HEK293 (cell line): ENCODE results near the gene TMEM72.

ENCODE experiments used
- KLF1 ChIP-seq: fragments of 450-650 bp; formaldehyde crosslinking; IDR thresholded peaks from 2 replicates; pipeline ENCODE4 v1.5.1; 2016; ENCODE audit warnings: missing biosample characterization, missing genetic modification characterization
- KLF7 ChIP-seq: fragments of 450-650 bp; formaldehyde crosslinking; IDR thresholded peaks from 2 replicates; pipeline ENCODE4 v1.5.1; 2016; ENCODE audit warnings: missing biosample characterization, missing genetic modification characterization, borderline replicate concordance
- KLF8 ChIP-seq: fragments of 450-650 bp; formaldehyde crosslinking; IDR thresholded peaks from 2 replicates; pipeline ENCODE4 v1.5.1; 2016; ENCODE audit warnings: missing biosample characterization, missing genetic modification characterization
- OSR2 ChIP-seq: fragments of 450-650 bp; formaldehyde crosslinking; IDR thresholded peaks from 2 replicates; pipeline ENCODE4 v1.5.1; 2016; ENCODE audit warnings: missing biosample characterization, missing genetic modification characterization
- TCF7L2 ChIP-seq: IDR thresholded peaks from 2 replicates; pipeline ENCODE4 v1.6.1; 2011; ENCODE audit warnings: low read depth, mild to moderate bottlenecking, inconsistent platforms, low read length, moderate library complexity, borderline replicate concordance
- ZBTB1 ChIP-seq: fragments of 450-650 bp; formaldehyde crosslinking; IDR thresholded peaks from 2 replicates; pipeline ENCODE4 v1.5.1; 2016; ENCODE audit warnings: missing biosample characterization, missing genetic modification characterization
- ZNF830 ChIP-seq: fragments of 450-650 bp; IDR thresholded peaks from 2 replicates; pipeline ENCODE4 v1.5.0; 2018; ENCODE audit warnings: missing biosample characterization, missing genetic modification characterization, low read depth, mild to moderate bottlenecking, moderate library complexity
- TF ChIP-seq, protein P1 (sequence below): fragments of 450-650 bp; formaldehyde crosslinking; conservative IDR thresholded peaks from 2 replicates; pipeline ENCODE4 v1.5.1; 2016; ENCODE audit warnings: low read depth, missing biosample characterization, missing genetic modification characterization
- TF ChIP-seq, protein P2 (sequence below): fragments of 450-650 bp; formaldehyde crosslinking; IDR thresholded peaks from 2 replicates; pipeline ENCODE4 v1.5.1; 2016; ENCODE audit warnings: missing biosample characterization, missing genetic modification characterization
- TF ChIP-seq, protein P3 (sequence below): fragments of 450-650 bp; formaldehyde crosslinking; IDR thresholded peaks from 2 replicates; pipeline ENCODE4 v1.5.1; 2016; ENCODE audit warnings: missing biosample characterization, missing genetic modification characterization
- TF ChIP-seq, protein P4 (sequence below): fragments of 450-650 bp; formaldehyde crosslinking; IDR thresholded peaks from 2 replicates; pipeline ENCODE4 v1.5.1; 2016; ENCODE audit warnings: missing biosample characterization, missing genetic modification characterization, low read depth

DNA sequence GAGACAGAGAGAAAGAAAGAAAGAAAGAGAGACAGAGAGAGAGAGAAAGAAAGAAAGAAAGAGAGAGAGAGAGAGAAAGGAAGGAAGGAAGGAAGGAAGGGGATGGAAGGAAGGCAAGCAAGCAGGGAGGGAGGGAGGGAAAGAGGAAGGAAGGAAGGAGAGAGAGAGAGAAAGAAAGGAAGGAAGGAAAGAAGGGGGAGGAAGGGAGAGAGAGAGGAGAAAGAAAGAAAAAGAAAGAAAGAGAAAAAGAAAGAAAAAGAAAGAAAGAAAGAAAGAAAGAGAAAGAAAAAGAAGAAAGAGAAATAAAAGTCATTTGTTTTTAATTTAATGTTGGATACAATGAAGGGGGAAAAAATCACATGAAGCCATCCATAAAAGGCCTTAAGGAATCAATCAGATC lies 43.8 kb downstream of the TMEM72 start:
- TF ChIP-seq ZNF830 (tag by site-specific recombination) (no peak), KLF1 (tag by site-specific recombination) (no peak), KLF7 (tag by site-specific recombination) (no peak), ZBTB1 (tag by site-specific recombination) (no peak), TCF7L2 (no peak), KLF8 (tag by site-specific recombination) (no peak), OSR2 (tag by site-specific recombination) (no peak)
- TF ChIP-seq, protein P1, sequence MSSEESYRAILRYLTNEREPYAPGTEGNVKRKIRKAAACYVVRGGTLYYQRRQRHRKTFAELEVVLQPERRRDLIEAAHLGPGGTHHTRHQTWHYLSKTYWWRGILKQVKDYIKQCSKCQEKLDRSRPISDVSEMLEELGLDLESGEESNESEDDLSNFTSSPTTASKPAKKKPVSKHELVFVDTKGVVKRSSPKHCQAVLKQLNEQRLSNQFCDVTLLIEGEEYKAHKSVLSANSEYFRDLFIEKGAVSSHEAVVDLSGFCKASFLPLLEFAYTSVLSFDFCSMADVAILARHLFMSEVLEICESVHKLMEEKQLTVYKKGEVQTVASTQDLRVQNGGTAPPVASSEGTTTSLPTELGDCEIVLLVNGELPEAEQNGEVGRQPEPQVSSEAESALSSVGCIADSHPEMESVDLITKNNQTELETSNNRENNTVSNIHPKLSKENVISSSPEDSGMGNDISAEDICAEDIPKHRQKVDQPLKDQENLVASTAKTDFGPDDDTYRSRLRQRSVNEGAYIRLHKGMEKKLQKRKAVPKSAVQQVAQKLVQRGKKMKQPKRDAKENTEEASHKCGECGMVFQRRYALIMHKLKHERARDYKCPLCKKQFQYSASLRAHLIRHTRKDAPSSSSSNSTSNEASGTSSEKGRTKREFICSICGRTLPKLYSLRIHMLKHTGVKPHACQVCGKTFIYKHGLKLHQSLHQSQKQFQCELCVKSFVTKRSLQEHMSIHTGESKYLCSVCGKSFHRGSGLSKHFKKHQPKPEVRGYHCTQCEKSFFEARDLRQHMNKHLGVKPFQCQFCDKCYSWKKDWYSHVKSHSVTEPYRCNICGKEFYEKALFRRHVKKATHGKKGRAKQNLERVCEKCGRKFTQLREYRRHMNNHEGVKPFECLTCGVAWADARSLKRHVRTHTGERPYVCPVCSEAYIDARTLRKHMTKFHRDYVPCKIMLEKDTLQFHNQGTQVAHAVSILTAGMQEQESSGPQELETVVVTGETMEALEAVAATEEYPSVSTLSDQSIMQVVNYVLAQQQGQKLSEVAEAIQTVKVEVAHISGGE (tag by site-specific recombination): no peak
- TF ChIP-seq, protein P2, sequence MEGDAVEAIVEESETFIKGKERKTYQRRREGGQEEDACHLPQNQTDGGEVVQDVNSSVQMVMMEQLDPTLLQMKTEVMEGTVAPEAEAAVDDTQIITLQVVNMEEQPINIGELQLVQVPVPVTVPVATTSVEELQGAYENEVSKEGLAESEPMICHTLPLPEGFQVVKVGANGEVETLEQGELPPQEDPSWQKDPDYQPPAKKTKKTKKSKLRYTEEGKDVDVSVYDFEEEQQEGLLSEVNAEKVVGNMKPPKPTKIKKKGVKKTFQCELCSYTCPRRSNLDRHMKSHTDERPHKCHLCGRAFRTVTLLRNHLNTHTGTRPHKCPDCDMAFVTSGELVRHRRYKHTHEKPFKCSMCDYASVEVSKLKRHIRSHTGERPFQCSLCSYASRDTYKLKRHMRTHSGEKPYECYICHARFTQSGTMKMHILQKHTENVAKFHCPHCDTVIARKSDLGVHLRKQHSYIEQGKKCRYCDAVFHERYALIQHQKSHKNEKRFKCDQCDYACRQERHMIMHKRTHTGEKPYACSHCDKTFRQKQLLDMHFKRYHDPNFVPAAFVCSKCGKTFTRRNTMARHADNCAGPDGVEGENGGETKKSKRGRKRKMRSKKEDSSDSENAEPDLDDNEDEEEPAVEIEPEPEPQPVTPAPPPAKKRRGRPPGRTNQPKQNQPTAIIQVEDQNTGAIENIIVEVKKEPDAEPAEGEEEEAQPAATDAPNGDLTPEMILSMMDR (tag by site-specific recombination): no peak
- TF ChIP-seq, protein P3, sequence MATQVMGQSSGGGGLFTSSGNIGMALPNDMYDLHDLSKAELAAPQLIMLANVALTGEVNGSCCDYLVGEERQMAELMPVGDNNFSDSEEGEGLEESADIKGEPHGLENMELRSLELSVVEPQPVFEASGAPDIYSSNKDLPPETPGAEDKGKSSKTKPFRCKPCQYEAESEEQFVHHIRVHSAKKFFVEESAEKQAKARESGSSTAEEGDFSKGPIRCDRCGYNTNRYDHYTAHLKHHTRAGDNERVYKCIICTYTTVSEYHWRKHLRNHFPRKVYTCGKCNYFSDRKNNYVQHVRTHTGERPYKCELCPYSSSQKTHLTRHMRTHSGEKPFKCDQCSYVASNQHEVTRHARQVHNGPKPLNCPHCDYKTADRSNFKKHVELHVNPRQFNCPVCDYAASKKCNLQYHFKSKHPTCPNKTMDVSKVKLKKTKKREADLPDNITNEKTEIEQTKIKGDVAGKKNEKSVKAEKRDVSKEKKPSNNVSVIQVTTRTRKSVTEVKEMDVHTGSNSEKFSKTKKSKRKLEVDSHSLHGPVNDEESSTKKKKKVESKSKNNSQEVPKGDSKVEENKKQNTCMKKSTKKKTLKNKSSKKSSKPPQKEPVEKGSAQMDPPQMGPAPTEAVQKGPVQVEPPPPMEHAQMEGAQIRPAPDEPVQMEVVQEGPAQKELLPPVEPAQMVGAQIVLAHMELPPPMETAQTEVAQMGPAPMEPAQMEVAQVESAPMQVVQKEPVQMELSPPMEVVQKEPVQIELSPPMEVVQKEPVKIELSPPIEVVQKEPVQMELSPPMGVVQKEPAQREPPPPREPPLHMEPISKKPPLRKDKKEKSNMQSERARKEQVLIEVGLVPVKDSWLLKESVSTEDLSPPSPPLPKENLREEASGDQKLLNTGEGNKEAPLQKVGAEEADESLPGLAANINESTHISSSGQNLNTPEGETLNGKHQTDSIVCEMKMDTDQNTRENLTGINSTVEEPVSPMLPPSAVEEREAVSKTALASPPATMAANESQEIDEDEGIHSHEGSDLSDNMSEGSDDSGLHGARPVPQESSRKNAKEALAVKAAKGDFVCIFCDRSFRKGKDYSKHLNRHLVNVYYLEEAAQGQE (tag by site-specific recombination): no peak
- TF ChIP-seq, protein P4, sequence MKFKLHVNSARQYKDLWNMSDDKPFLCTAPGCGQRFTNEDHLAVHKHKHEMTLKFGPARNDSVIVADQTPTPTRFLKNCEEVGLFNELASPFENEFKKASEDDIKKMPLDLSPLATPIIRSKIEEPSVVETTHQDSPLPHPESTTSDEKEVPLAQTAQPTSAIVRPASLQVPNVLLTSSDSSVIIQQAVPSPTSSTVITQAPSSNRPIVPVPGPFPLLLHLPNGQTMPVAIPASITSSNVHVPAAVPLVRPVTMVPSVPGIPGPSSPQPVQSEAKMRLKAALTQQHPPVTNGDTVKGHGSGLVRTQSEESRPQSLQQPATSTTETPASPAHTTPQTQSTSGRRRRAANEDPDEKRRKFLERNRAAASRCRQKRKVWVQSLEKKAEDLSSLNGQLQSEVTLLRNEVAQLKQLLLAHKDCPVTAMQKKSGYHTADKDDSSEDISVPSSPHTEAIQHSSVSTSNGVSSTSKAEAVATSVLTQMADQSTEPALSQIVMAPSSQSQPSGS: no peak
